Fibroblast of villous mesenchyme (primary cell): ENCODE results near the gene NDST1. TPM values are rescaled to one million over a fixed set of nuclear protein-coding genes. Genes with fewer than 3 reads are reported as not detected.

ENCODE experiments used
- DNase-seq: peaks from one replicate; pipeline ENCODE4 v3.0.0-alpha.2; 2010; ENCODE audit warnings: low read depth
- H3K4me3 ChIP-seq: 2 replicates; pipeline ENCODE4 v1.5.1; 2011; ENCODE audit warnings: low read depth, mild to moderate bottlenecking, low read length
- CTCF ChIP-seq: IDR thresholded peaks from 2 replicates; pipeline ENCODE4 v1.5.1; 2012; ENCODE audit warnings: low read depth, mild to moderate bottlenecking, low read length; ENCODE audit not compliant: insufficient read depth
- total RNA-seq: library from RNA; depleted of rRNA; stranded (reverse); fragments of >200 nt; gene quantifications from 2 replicates; pipeline ENCODE4 v1.2.3, GENCODE V29; 2012

Gene NDST1
- total RNA-seq, 1 donor = 87.2 TPM

- DNase-seq = no peak
- TF ChIP-seq CTCF = no peak
- H3K4me3 ChIP-seq = no peak overlapping the region
Observed at GRCh38 chr5:150577378-150578139, 69.6 kb downstream of the NDST1 start.

- no peak for DNase-seq
- no peak for TF ChIP-seq CTCF
- H3K4me3 ChIP-seq = no peak overlapping the region
Observed at GRCh38 chr5:150578781-150579461, 71.0 kb downstream of the NDST1 start.

GRCh38 chr5:150579462-150580400, 71.8 kb downstream of the NDST1 start:
- no peak overlapping the region for H3K4me3 ChIP-seq
- no peak for TF ChIP-seq CTCF
- no peak for DNase-seq

- no peak for DNase-seq
- no peak for TF ChIP-seq CTCF
- H3K4me3 ChIP-seq = no peak overlapping the region
Observed at GRCh38 chr5:150580917-150581316, 73.0 kb downstream of the NDST1 start.

GRCh38 chr5:150582241-150583109, 74.5 kb downstream of the NDST1 start:
- peak; percentile 92 for DNase-seq
- H3K4me3 ChIP-seq = no peak overlapping the region
- no peak for TF ChIP-seq CTCF
